Measurements from ENCODE around the gene ANKZF1.
"Not testable (repeated sequence)": the region's sequence is repeated elsewhere in the genome, so short reads cannot be mapped to it uniquely, and the experiment has no call there.

GRCh38 chr2:219258942-219259341 is 29.3 kb downstream of the ANKZF1 start:
- not testable (repeated sequence) for TF ChIP-seq EZH2 (IDR thresholded peaks at IDR 0.05; ENCODE audit: insufficient read depth, poor library complexity, severe bottlenecking); EZH2phosphoT487 (IDR thresholded peaks at IDR 0.05; ENCODE audit: insufficient read depth, low read depth)
